Type B pancreatic cell (in vitro differentiated cells): Measurements from ENCODE around the gene TMEM37. TPM values are rescaled to one million over a fixed set of nuclear protein-coding genes. Genes with fewer than 3 reads are reported as not detected.

Experiments
- DNase-seq: peaks from one replicate; pipeline ENCODE4 v3.0.0; 2021; ENCODE audit warnings: mixed read lengths; ENCODE audit not compliant: unreplicated experiment; ENCODE audit errors: extremely low spot score
- H3K27ac Mint-ChIP-seq: 2 replicates; pipeline ENCODE4 v1.8.0; 2021; ENCODE audit warnings: mild to moderate bottlenecking, mixed read lengths
- H3K27me3 Mint-ChIP-seq: 2 replicates; pipeline ENCODE4 v1.8.0; 2021; ENCODE audit warnings: mixed read lengths
- H3K36me3 Mint-ChIP-seq: 2 replicates; pipeline ENCODE4 v1.8.0; 2021; ENCODE audit warnings: mixed read lengths
- H3K4me1 Mint-ChIP-seq: one replicate; pipeline ENCODE4 v1.8.0; 2021; ENCODE audit warnings: mixed read lengths; ENCODE audit not compliant: unreplicated experiment
- H3K4me3 Mint-ChIP-seq: 2 replicates; pipeline ENCODE4 v1.8.0; 2021; ENCODE audit warnings: mild to moderate bottlenecking, mixed read lengths
- H3K9me3 Mint-ChIP-seq: 2 replicates; pipeline ENCODE4 v1.8.0; 2021; ENCODE audit warnings: mixed read lengths
- total RNA-seq: library from RNA; stranded (reverse); gene quantifications from 2 replicates; pipeline ENCODE4 v1.2.1, GENCODE V29; 2021; ENCODE audit warnings: low replicate concordance
- TF ChIP-seq, protein P1 (sequence below): fragments of 200-600 bp; sonication (generic); conservative IDR thresholded peaks from 2 replicates; pipeline ENCODE4 v1.5.0; 2021; ENCODE audit warnings: antibody characterized with exemption, mild to moderate bottlenecking

The TMEM37 gene
- total RNA-seq, 1 donor from 2014 or later, result 11.8 TPM

DNA sequence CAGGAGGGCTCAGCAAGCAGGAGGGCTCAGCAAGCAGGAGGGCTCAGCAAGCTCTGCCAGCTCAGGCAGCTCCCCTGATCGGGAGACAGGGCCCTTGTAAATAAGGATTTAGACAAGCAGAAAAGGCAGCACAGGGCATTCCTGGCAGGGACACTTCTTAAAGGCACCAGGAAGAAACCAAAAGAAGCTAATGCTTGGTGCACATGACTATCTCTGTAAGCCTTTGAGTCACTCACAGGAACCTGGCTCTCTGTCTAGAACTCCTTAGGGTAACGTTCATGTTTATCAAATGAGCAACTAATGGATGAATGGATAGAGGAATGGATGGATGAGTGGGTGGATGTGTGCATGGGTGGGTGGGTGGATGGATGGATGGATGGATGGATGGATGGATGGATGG lies 28.4 kb downstream of the TMEM37 start:
- Mint-ChIP-seq H3K9me3 (no peaks in the 10 kb centered on the region), H3K27me3 (peaks cover 2% of the 10 kb centered on the region), H3K4me1 (peaks cover 7% of the 10 kb centered on the region), H3K27ac (no peak overlapping the region), H3K4me3 (no peak overlapping the region), H3K36me3 (no peaks in the 10 kb centered on the region)
- TF ChIP-seq, protein P1, sequence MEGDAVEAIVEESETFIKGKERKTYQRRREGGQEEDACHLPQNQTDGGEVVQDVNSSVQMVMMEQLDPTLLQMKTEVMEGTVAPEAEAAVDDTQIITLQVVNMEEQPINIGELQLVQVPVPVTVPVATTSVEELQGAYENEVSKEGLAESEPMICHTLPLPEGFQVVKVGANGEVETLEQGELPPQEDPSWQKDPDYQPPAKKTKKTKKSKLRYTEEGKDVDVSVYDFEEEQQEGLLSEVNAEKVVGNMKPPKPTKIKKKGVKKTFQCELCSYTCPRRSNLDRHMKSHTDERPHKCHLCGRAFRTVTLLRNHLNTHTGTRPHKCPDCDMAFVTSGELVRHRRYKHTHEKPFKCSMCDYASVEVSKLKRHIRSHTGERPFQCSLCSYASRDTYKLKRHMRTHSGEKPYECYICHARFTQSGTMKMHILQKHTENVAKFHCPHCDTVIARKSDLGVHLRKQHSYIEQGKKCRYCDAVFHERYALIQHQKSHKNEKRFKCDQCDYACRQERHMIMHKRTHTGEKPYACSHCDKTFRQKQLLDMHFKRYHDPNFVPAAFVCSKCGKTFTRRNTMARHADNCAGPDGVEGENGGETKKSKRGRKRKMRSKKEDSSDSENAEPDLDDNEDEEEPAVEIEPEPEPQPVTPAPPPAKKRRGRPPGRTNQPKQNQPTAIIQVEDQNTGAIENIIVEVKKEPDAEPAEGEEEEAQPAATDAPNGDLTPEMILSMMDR, result no peak
- no peak for DNase-seq

DNA sequence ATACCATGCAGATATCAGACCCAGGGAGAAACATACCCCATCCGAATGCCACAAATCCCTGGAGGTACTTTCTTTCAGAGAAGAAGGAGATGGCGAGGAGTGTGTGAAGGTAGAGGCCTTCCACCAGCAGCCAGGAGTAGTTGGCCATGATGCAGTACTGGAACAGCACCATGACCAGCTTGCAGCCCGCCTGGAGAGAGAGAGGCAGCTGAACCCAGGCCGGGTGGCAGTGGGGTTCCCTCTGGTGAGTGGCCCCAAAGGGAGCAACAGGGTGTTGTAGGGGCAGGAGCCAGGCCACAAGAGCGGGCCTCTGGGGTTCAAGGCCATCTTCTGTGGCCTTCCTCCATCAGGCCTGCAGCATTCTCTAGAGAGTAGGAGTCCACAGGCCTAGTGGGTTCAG lies 30.2 kb downstream of the TMEM37 start:
- TF ChIP-seq, protein P1, result no peak
- no peaks in the 10 kb centered on the region for H3K4me1 Mint-ChIP-seq
- H3K9me3 Mint-ChIP-seq, result no peaks in the 10 kb centered on the region
- DNase-seq, result no peak
- H3K4me3 Mint-ChIP-seq, result no peak overlapping the region
- peaks cover 2% of the 10 kb centered on the region for H3K27me3 Mint-ChIP-seq
- no peak overlapping the region for H3K27ac Mint-ChIP-seq
- H3K36me3 Mint-ChIP-seq, result no peaks in the 10 kb centered on the region

DNA sequence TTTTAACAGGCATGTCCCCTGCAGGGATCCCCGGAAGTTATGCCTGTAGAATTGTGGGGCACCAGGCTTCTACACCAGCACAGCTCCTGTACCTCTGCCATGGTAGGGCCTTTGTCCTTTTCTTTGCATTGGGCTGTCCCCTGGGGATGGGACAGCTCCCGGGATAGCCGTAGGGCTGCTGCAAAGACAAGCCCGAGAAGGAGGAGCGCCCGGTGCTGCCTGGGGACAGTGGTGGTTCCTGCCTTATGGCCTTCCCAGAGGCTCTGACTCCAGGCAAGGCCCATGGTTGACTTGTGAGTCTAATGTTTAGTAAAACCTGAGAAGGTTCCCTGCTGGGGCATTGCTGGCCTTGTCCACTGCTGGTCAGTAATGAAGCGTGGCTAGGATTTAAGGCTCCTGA lies 30.9 kb downstream of the TMEM37 start:
- H3K27me3 Mint-ChIP-seq, result no peaks in the 10 kb centered on the region
- H3K9me3 Mint-ChIP-seq, result no peaks in the 10 kb centered on the region
- TF ChIP-seq, protein P1, result no peak
- H3K27ac Mint-ChIP-seq, result no peak overlapping the region
- no peaks in the 10 kb centered on the region for H3K36me3 Mint-ChIP-seq
- no peak overlapping the region for H3K4me3 Mint-ChIP-seq
- no peak for DNase-seq
- H3K4me1 Mint-ChIP-seq, result no peaks in the 10 kb centered on the region

DNA sequence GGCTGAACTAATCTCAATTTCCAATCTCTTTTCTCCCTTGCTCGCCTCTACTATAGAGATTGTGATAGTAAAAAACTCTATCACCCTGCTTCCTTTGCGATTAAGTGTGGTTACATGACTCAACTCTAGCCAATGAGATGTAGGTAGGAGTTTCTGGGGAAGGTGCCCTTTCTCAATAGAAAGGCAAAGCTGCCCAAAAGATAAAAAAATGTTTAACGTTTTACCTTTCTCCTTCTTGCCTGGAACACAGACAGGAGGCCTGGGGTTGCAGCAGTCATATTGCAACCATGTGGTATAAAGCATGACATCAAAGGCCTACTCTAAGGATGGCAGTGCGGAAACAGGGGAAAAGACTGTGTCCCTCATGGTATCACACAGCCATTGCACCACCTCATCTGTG lies 31.5 kb downstream of the TMEM37 start:
- H3K4me3 Mint-ChIP-seq, result no peak overlapping the region
- TF ChIP-seq, protein P1, result no peak
- no peaks in the 10 kb centered on the region for H3K9me3 Mint-ChIP-seq
- no peaks in the 10 kb centered on the region for H3K27me3 Mint-ChIP-seq
- no peak overlapping the region for H3K27ac Mint-ChIP-seq
- no peak for DNase-seq
- H3K36me3 Mint-ChIP-seq, result no peaks in the 10 kb centered on the region
- no peaks in the 10 kb centered on the region for H3K4me1 Mint-ChIP-seq

DNA sequence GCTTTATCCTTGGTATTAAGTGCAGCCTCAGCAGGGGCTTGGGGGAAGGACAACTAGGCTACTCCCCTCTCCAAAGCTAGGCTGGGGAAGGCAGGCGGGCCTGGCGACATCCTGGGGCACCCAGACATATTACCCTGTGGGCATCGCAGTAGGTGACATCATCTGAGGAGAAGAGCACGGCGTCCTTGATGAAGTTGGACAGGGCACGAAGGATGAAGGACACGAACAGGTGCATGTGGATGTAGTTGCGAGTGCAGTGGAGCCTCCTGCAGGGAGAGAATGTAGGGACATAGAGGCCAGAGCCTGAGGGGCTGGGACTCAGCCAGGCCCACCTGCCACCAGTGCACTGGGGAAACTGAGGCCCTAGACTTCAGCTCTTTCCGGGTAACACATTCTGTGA lies 32.3 kb downstream of the TMEM37 start:
- Mint-ChIP-seq H3K27me3 (no peaks in the 10 kb centered on the region), H3K9me3 (no peaks in the 10 kb centered on the region), H3K4me3 (no peak overlapping the region), H3K27ac (no peak overlapping the region), H3K4me1 (no peaks in the 10 kb centered on the region), H3K36me3 (no peaks in the 10 kb centered on the region)
- TF ChIP-seq, protein P1, result no peak
- DNase-seq, result no peak

DNA sequence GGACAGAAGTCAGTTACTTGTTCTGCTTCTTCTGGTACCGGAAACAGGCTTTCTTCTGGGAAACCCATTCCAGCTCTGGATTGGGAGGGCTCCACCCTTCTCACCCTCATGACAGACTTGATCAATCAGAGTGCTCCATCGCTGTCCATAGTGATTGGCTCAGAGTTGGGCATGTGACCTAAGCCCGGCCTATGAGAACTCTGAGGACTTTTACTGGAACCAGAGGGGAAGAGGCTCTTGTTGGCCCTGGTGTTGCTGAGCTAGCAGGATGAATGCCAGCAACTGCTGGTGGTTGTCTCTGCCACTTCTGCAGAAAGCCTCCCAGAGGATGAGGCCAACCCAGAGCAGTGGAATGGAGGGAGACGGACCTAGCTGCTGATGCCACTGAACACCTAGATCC lies 33.3 kb downstream of the TMEM37 start:
- no peaks in the 10 kb centered on the region for H3K9me3 Mint-ChIP-seq
- no peak overlapping the region for H3K27ac Mint-ChIP-seq
- no peaks in the 10 kb centered on the region for H3K36me3 Mint-ChIP-seq
- DNase-seq, result no peak
- no peak overlapping the region for H3K4me3 Mint-ChIP-seq
- TF ChIP-seq, protein P1, result no peak
- H3K27me3 Mint-ChIP-seq, result no peaks in the 10 kb centered on the region
- no peaks in the 10 kb centered on the region for H3K4me1 Mint-ChIP-seq
